ENCODE results near the gene ZNF652. TPM values are rescaled to one million over a fixed set of nuclear protein-coding genes. Genes with fewer than 3 reads are reported as not detected.

ZNF652 gene
- total RNA-seq, 4 donors from 2014 or later, result 36.5 to 56.1 (median 42.5) TPM

GRCh38 chr17:49249292-49249794, 112.7 kb downstream of the ZNF652 start:
- no peak for DNase-seq
- Histone ChIP-seq H3K27me3 (no peaks in the 10 kb centered on the region), H3K27ac (no peak overlapping the region), H3K4me3 (no peak overlapping the region), H3K9me3 (no peaks in the 10 kb centered on the region), H3K36me3 (no peaks in the 10 kb centered on the region), H3K4me1 (no peaks in the 10 kb centered on the region)
- TF ChIP-seq CTCF (IDR thresholded peaks at IDR 0.05), result no peak
- no peak for TF ChIP-seq POLR2A (IDR thresholded peaks at IDR 0.05)

GRCh38 chr17:49247944-49248343, 114.1 kb downstream of the ZNF652 start:
- H3K36me3 ChIP-seq, result no peaks in the 10 kb centered on the region
- DNase-seq, result no peak
- TF ChIP-seq POLR2A (IDR thresholded peaks at IDR 0.05) (no peak), CTCF (IDR thresholded peaks at IDR 0.05) (no peak)
- no peaks in the 10 kb centered on the region for H3K27me3 ChIP-seq
- no peaks in the 10 kb centered on the region for H3K9me3 ChIP-seq
- no peak overlapping the region for H3K27ac ChIP-seq
- no peak overlapping the region for H3K4me3 ChIP-seq
- no peaks in the 10 kb centered on the region for H3K4me1 ChIP-seq

- Histone ChIP-seq H3K4me1 (no peaks in the 10 kb centered on the region), H3K27me3 (no peaks in the 10 kb centered on the region), H3K9me3 (no peaks in the 10 kb centered on the region), H3K36me3 (no peaks in the 10 kb centered on the region), H3K4me3 (no peak overlapping the region), H3K27ac (no peak overlapping the region)
- TF ChIP-seq CTCF (IDR thresholded peaks at IDR 0.05) (no peak), POLR2A (IDR thresholded peaks at IDR 0.05) (no peak)
- no peak for DNase-seq
These were observed 117.2 kb downstream of the ZNF652 start for GRCh38 chr17:49244839-49245238.

Small RNA genes lying within 50 kb of the gene (small RNA-seq; reads per million reads assigned to genes)
- gene MIR6129, result 0 reads per million in 2 donors

Other genes with a start within 250 kb of the ZNF652 start
- gene B4GALNT2, start 229.5 kb downstream of the ZNF652 start, total RNA-seq, result 10 to 100 TPM in 1 of 4 donors, 1 to 10 TPM in 2, under 1 TPM in 1; 0.83 to 11.2 (median 7.5) TPM
- gene GNGT2, start 151.7 kb downstream of the ZNF652 start, total RNA-seq, result 10 to 100 TPM in 1 of 4 donors, 1 to 10 TPM in 1, not detected in 2; 4.8 to 14.0 TPM
- 10 to 100 TPM in 2 of 4 donors, 1 to 10 TPM in 2; 4.9 to 50.3 (median 8.9) TPM for gene ABI3, start 151.5 kb downstream of the ZNF652 start, total RNA-seq
- not detected for gene PHOSPHO1, start 131.5 kb downstream of the ZNF652 start, total RNA-seq
- 10 to 100 TPM; 59.5 to 75.9 (median 69.9) TPM for gene PHB1, start 52.6 kb upstream of the ZNF652 start, total RNA-seq
- gene NGFR, start 133.0 kb upstream of the ZNF652 start, total RNA-seq, result 1 to 10 TPM in 2 of 4 donors, under 1 TPM in 1, not detected in 1; 0.70 to 1.9 (median 1.5) TPM
- gene NXPH3, start 213.6 kb upstream of the ZNF652 start, total RNA-seq, result 1 to 10 TPM in 1 of 4 donors, under 1 TPM in 2, not detected in 1; 0.83 to 2.1 (median 0.94) TPM

Data from Peyer's patch (tissue), 4 donors.